Upper lobe of left lung (tissue), 4 donors: ENCODE measurements around the gene CLCA1.

Source experiments
- POLR2AphosphoS5 ChIP-seq, 2 donors: sonication (generic); formaldehyde crosslinking; IDR thresholded peaks; one replicate each; pipeline ENCODE4 v1.5.1; 2017; ENCODE audit warnings: antibody characterized with exemption in 2 of 2
- TF ChIP-seq, protein P1 (sequence below), 6 experiments: fragments of 450-650 bp in 4 of 6; fragments of 200-600 bp in 2 of 6; sonication (generic) in 2 of 6; IDR thresholded peaks; one replicate each; pipeline ENCODE4 v1.5.1; 2016 to 2019; ENCODE audit warnings: antibody characterized with exemption in 6 of 6

DNA sequence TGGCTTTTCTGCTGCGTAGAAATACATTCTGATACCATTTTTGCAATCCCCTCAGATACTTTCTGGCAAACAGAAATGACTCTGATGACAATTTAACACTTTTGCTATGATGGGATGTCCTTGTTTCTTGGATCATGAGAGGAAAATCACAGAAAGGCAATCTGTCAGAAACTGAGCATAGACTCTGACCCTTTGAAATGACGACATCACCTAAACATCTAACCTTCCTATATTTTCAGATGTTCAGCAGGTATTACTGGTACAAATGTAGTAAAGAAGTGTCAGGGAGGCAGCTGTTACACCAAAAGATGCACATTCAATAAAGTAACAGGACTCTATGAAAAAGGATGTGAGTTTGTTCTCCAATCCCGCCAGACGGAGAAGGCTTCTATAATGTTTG, 13.2 kb downstream of the CLCA1 start:
- TF ChIP-seq, protein P1, sequence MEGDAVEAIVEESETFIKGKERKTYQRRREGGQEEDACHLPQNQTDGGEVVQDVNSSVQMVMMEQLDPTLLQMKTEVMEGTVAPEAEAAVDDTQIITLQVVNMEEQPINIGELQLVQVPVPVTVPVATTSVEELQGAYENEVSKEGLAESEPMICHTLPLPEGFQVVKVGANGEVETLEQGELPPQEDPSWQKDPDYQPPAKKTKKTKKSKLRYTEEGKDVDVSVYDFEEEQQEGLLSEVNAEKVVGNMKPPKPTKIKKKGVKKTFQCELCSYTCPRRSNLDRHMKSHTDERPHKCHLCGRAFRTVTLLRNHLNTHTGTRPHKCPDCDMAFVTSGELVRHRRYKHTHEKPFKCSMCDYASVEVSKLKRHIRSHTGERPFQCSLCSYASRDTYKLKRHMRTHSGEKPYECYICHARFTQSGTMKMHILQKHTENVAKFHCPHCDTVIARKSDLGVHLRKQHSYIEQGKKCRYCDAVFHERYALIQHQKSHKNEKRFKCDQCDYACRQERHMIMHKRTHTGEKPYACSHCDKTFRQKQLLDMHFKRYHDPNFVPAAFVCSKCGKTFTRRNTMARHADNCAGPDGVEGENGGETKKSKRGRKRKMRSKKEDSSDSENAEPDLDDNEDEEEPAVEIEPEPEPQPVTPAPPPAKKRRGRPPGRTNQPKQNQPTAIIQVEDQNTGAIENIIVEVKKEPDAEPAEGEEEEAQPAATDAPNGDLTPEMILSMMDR (IDR thresholded peaks at IDR 0.05), result no peak
- TF ChIP-seq POLR2AphosphoS5 (IDR thresholded peaks at IDR 0.05), result no peak
